ENCODE measurements around the gene CAMTA1. TPM values are rescaled to one million over a fixed set of nuclear protein-coding genes. Genes with fewer than 3 reads are reported as not detected.

CAMTA1 gene
- total and polyA plus RNA-seq, 9 of the 15 experiments (the other 6 are each of a cell fraction or from before 2014, with no cell fraction given): 43.9 to 161 (median 65.9) TPM

GRCh38 chr1:7625401-7625800, 840.1 kb downstream of the CAMTA1 start (continued):
- TF ChIP-seq HDAC2 (IDR thresholded peaks at IDR 0.05) (no peak), MCM7 (IDR thresholded peaks at IDR 0.05) (no peak), RBM15 (IDR thresholded peaks at IDR 0.05; ENCODE audit: insufficient read depth, low read length) (no peak), KDM5B (IDR thresholded peaks at IDR 0.05; ENCODE audit: insufficient replicate concordance, low read depth, low read length) (no peak), NCOA1 (IDR thresholded peaks at IDR 0.05; ENCODE audit: low read depth) (no peak), CREB5 (CRISPR knock-in tag; IDR thresholded peaks at IDR 0.05) (no peak), NCOA6 (IDR thresholded peaks at IDR 0.05) (no peak), MBD1 (CRISPR knock-in tag; IDR thresholded peaks at IDR 0.05) (no peak)

GRCh38 chr1:7628273-7628672, 843.0 kb downstream of the CAMTA1 start:
- intact Hi-C loops (cut with micrococcal nuclease) (no loop called here), in situ Hi-C loops (cut with MboI) (no loop called here)
- CTCF ChIA-PET (ENCODE audit: low intra/inter-chr PET ratio): no interaction called here
- H3K4me3 ChIP-seq: no peak overlapping the region
- no peak for ATAC-seq
- 0% methylated on average over 4 of the region's 4 CpGs for WGBS (ENCODE audit: insufficient coverage, low coverage, missing lambda C conversion rate)
- H3K9ac ChIP-seq (ENCODE audit: insufficient read depth in 1 of 2, low read depth in 2 of 2, low read length in 2 of 2): no peak overlapping the region
- H3K9me1 ChIP-seq (ENCODE audit: control insufficient read depth, insufficient read depth, low read length): peaks cover 7% of the 10 kb centered on the region
- peaks cover 41% of the 10 kb centered on the region for H4K20me1 ChIP-seq (replicated peaks; ENCODE audit: control insufficient read depth, insufficient read depth, low read length)
- no peak for DNase-seq (ENCODE audit: extremely low read depth in 1 of 4, low spot score in 3 of 4)
- no peaks in the 10 kb centered on the region for H3K9me3 ChIP-seq (replicated peaks; ENCODE audit: control insufficient read depth, insufficient read depth, low read depth, low read length)
- no peaks in the 10 kb centered on the region for H3K79me2 ChIP-seq (ENCODE audit: control insufficient read depth, insufficient read depth, low read length)
- H3K36me3 ChIP-seq (ENCODE audit: control insufficient read depth, insufficient read depth, low read length): no peaks in the 10 kb centered on the region
- TF ChIP-seq MYC (IDR thresholded peaks at IDR 0.05; ENCODE audit: low read depth, low read length) (peak; percentile 37; the same call in 1 of the 2 replicates), MYC (CRISPR knock-in tag; IDR thresholded peaks at IDR 0.05; ENCODE audit: borderline replicate concordance, low read depth) (no peak), CHD4 (IDR thresholded peaks at IDR 0.05; ENCODE audit: insufficient read depth, insufficient replicate concordance, low read depth, low read length, poor library complexity, severe bottlenecking) (no peak), ZHX1 (conservative IDR thresholded peaks at IDR 0.05; ENCODE audit: low read length) (no peak)
- peaks cover 30 to 86% of the 10 kb centered on the region in 2 experiments; a peak in 4 of 5 replicates for H3K27me3 ChIP-seq (ENCODE audit: control insufficient read depth in 2 of 2, insufficient read depth in 2 of 2, low read length in 2 of 2)
- FAIRE-seq: no peak
- H2AFZ ChIP-seq (ENCODE audit: low read depth, low read length): no peak overlapping the region
- no TSS peak for BruUV-seq (replicated peaks)
- H3K4me2 ChIP-seq (ENCODE audit: insufficient read depth, low read length): no peak overlapping the region
- POLR2A ChIA-PET: no interaction called here
- H3K27ac ChIP-seq (ENCODE audit: extremely low read depth, low read depth, low read length): no peak overlapping the region
- peaks cover 0 to 10% of the 10 kb centered on the region in 2 experiments; a peak in 3 of 5 replicates for H3K4me1 ChIP-seq (replicated peaks in 1 of 2; ENCODE audit: control insufficient read depth in 2 of 2, insufficient read depth in 2 of 2, low read length in 2 of 2)
